HG03342 (cell line): ENCODE data around the gene PTGES.

Source experiments
- ATAC-seq: cut with Tn5 transposase; IDR thresholded peaks from one replicate; pipeline ENCODE4 v1.9.1; 2021; ENCODE audit warnings: mild to moderate bottlenecking, moderate library complexity; ENCODE audit not compliant: unreplicated experiment

PTGES gene

GRCh38 chr9:129720181-129720864 is 32.5 kb downstream of the PTGES start:
- no peak for ATAC-seq

DNA sequence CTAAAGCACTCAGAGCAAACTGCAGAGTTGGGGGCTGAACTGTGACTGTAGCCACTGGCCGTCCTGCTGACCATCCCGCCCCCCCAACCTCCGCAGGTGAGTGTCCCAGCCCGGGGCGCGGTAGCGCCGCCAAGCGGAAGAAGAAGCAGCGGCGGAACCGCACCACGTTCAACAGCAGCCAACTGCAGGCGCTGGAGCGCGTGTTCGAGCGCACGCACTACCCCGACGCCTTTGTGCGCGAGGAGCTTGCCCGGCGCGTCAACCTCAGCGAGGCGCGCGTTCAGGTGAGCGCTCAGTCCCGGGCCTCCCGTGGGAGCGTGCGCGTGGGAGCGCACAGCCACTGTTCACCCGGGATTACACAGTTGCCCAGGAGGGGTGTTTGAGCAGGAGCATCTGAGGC is 33.7 kb downstream of the PTGES start:
- no peak for ATAC-seq

DNA sequence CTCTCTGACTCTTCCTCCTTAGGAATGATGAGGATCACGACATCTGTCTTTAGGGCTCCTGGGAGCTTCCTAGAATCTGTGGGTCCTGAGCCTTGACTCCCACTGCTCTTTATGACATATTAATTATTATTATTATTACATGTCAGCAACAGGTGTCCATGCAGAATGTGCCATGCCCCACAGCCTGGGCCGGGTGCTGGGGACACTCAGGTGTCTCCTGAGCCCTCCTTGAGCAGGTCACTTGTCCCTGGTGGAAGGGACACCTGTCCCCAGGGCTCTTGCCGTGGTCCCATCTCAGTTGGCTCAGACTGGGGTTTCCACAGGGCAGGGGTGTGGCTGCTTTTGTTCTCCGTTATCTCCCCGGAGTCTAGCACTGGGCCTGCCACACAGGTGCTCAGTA is 34.2 kb downstream of the PTGES start:
- no peak for ATAC-seq

DNA sequence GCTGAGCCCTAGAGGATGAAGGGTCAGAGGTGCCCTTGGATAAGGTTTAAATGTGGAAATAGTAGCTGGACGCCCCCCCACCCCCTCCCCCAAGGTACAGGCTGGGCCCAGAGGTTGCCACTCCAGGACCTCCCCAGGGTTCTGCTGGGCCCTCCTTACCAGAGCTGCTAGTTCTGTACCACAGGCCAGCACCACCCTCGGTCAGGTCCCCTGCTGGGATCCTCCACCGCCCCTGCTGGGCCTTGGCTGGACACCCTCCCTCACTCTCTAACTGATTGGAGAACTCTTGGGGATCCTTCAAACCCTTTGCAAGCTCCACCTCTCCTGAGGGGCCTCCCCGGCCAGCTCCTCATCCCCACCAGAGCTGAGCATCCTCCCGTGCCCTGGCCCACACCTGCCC is 34.9 kb downstream of the PTGES start:
- ATAC-seq: no peak

DNA sequence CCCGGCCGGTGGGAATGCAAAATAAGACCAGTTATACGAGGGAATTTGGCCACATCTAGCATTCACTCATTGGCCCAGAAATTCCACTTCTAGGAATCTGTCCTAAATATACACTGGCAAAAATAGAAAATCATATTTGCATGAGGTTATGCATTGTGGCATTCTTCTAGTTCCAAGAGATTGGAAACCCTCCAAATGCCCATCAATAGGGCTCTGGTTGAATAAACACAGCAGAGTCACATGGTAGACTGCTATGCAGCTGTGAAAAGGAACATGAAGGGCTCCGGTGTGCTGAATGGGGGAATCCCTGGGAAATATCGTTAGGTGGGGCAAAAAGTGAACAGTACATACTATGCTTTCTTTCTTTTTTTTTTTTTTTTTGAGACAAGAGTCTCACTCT is 36.8 kb downstream of the PTGES start:
- no peak for ATAC-seq

GRCh38 chr9:129714511-129715061 is 38.3 kb downstream of the PTGES start:
- no peak for ATAC-seq

DNA sequence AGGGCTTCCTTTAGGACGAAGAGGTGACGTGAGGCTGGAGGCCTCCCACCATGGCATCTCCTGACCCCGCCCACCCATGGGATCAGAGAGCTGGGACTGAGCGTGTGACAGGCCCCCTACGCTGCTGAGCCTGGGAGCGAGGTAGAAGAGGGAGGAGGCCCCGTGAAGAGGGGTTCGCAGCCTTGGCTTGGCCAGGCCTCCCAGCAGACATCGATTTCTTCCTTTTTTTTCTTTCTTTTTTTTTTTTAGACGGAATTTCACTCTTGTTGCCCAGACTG is 39.5 kb downstream of the PTGES start:
- ATAC-seq: no peak

DNA sequence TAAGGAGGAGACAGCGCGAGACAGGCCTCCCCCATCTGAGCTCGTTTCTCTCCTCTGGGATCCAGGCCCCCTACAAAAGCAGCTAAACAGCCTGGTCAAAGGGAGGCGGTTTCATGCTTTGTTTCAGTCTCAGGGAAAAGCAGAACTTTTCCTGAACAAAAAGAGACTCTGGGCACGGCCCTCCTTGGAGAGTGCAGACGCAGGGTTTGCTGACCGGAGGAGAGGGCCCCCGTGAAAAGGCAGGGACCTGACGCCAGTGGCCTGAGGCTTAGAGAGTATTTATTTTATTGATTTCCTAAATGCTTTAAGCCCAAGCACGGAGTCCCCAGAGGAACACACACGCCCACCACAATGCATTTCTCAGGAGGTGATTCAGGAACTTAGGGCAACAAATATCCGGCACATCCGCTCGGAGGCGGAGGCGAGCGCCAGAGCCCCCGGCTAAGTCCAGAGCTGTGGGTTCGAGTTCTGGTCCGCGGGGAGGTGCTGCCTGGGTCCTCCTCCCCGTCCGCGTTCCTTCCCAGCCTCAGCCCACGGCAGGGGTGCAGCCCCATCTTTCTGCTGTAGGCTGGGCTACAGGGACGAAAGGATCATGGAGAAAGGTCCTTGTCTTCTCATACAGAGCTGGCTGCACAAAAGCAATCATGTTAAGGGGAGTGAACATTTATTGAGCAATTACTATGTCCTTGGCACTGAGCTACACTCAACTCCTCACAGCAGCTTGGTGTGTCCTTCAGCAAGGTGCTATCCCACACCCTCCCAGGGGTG is 40.0 kb downstream of the PTGES start:
- no peak for ATAC-seq

DNA sequence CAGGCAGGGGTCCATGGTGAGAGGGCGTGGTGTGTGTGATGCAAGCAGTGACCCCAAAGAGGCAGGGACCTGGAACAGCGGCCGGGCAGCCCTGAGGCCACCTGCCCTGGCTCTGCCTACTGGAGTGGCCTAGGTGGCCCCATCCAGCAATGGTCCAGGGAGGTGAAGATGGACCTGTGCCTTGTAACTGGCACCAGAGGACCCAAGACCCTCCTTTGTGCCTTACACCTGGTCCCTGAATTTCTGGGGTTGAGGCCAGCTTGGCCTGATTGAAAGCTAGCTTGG is 42.7 kb downstream of the PTGES start:
- no peak for ATAC-seq

DNA sequence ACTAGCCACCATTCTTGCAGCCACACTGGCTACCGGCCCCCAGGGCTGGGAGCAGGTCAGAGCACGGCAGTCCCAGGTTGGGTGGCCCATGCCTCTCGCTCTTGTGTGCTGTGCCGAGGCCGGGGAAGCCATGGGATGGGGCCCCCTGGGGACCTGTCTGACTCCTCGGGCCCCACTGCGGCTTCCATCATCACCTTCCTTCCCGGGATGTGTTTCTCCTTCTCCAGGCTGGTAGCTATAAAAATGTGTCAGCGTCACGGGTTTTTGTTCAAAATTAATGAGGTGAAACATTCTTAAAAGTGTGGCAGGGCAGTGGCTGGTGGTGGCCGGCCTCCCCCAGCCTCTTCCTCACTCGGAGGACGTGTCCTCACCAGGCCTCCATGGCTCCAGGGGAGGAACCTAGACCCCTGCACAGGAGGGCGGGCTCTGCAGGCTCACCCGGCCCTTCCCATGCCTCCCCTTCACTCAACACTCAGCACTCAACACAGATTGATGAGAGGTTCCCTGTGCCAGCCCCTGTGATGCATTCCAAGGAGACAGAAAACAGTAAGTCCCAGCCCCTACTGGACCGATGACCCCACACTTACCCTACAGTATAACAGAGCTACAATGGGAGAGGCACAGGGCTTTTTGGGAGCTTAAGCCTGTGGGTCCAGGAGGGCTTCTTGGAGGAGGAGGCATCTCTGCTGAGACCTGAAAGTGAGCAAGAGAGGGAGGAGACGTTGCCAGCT is 43.2 kb downstream of the PTGES start:
- ATAC-seq: no peak

GRCh38 chr9:129708793-129709192 is 44.0 kb downstream of the PTGES start:
- no peak for ATAC-seq

- ATAC-seq: no peak
Measured at GRCh38 chr9:129704807-129705206, 48.0 kb downstream of the PTGES start.

DNA sequence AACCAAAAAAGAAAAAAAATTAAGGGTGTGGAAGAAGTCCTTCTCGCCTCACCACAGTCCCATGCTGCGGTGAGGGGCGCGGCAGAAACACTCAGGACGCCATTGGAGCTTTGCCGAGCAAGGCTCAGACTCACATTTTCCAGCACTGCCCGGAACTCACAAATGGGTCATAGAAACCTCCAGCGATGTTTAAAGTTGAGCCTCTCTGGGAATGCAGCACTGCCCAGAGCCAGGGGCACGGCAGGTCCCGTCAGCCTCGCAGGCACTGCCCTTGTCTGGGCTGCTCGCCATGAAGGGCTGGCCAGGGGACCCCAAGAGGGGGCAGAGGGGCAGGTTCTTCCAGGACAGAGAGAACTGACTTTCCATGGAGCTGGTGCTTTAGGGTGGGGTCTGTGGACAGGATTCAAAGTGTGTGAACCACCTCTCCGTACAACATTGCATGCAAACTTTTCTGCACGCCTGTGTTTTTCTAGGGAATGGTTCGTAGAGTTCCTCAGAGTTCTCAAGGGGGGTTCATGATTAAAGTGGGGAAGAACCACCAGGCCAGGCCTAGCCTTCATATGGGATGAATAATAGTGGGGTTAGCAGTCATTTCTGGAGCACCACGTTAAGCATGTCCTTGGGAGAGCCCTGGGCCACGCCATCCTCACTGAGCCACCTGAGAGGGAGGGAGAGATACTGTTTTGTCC is 49.0 kb downstream of the PTGES start:
- ATAC-seq: no peak

DNA sequence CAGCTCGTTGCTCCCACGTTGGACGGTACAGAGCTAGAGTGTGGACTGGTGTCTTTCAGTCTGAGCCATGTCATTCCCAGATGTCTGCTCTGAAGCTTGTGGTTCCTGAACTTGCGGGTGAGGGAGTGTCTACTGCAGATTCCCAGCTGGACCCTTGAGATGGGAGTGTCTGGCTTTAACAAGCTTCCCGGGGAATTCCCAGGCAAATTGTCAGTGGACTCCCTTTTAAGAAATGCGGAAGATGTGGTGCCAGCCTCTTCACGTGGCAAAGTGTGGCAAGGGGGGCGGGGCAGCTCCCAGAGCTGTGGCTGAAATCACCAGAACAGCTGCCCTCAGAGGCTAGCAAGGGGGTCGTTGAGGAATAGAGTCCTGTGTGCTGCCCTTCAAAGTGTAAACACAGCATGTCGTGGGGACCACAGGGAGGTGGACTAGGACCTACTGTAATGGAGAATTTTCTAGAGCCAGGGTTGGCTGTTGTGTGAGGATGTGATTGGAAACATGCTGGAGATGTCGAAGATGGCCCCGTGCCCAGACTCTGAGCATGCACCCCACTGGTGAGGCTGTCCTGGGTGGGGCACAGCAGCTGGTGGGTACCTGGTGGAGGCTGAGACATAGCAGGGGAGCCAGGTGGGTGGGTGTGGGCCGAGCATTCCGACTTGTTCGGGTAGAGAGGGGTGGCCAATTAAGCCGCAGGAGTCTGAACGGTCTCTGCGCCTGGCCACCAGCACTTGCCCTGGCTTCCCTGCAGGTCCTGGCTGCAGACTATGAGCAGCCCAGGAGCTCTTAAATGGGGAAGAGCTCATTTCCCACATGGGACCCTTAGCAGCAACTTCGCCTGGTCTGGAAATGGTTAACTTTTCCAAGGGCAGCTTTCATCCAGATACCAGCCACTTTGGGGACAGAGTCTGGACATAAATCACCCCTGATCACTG is 50.0 kb downstream of the PTGES start:
- no peak for ATAC-seq

DNA sequence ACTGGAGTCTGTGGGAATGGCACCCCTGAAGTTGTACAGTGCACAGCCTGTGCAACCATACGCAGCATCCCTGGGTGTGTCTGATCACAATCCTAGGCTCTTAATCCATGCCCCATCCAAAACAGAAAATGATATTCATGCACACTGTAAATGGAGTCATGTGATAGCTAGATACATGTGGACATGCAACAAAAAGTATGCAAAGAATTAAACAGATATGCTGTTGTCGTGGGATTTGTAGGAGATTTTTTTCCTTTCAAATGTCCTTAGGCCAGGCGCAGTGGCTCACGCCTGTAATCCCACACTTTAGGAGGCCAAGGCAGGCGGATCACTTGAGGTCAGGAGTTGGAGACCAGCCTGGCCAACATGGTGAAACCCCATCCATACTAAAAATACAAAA is 51.3 kb downstream of the PTGES start:
- ATAC-seq: no peak

DNA sequence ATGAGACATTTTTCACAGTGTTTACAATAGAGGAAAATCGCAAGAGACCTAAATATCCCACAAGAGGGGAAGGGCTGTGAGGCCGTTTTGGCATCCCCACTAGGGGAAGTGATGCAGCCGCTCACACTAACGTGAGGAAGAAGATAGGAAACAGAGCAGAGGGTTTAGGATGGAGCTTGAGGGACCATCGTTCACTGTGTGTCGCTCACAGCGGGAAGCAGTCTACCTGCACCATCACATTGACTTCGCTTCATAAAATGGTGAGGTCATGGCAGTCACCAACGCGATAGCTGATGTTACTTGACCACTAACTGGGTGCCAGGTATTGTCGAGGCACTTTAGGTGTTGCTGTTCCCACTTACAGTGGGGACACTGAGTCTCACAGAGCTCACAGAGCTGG is 51.8 kb downstream of the PTGES start:
- ATAC-seq: no peak

- ATAC-seq: no peak
Measured at GRCh38 chr9:129698254-129698757, 54.5 kb downstream of the PTGES start.

DNA sequence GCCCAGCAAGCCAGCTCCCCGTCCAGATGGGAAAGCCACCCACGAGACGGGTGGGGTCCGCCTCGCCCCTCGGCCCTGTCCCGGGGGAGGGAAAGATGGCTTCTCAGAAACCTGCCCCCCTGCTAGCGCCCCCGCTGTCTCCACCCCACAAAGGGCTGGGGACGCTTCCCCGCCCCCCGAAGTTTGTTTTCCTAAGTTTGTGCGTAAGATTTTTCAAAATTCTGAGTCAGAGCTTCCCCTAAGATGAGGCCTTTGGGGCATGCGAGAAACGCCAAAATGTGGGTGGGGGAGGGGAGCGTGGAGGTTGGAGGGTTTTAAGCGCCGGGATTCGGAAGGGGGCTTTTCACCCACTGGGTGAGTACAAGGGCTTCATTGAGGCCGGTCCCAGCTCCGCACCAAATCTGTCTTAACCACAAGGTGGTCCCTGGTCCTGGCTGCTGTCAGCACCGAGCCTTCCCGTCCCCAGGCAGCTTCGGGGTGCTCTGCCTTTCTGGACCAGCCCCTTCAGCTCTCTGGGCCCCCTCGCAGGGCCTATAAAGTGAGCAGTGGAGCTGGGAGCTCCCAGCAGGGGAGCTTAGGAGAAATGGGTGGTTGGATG is 55.1 kb downstream of the PTGES start:
- no peak for ATAC-seq

GRCh38 chr9:129696944-129697655 is 55.7 kb downstream of the PTGES start:
- ATAC-seq: no peak
